ENCODE data around the gene WWOX. TPM values are rescaled to one million over a fixed set of nuclear protein-coding genes. Genes with fewer than 3 reads are reported as not detected.

The WWOX gene
- polyA plus RNA-seq, 1 donor from 2014 or later = 25.6 TPM

GRCh38 chr16:78196502-78196901 lies 97.0 kb downstream of the WWOX start:
- Histone ChIP-seq H3K79me2 (replicated peaks; ENCODE audit: insufficient read depth, low read length) (no peaks in the 10 kb centered on the region), H3K27ac (ENCODE audit: low read length) (no peak overlapping the region), H3K9me3 (ENCODE audit: low read length) (no peaks in the 10 kb centered on the region)

GRCh38 chr16:78198288-78198687 lies 98.8 kb downstream of the WWOX start:
- Histone ChIP-seq H3K36me3 (ENCODE audit: insufficient read depth, low read length) (no peaks in the 10 kb centered on the region), H3K9ac (ENCODE audit: low read length) (no peak overlapping the region), H2AFZ (ENCODE audit: low read depth, low read length) (no peak overlapping the region), H3F3A (ENCODE audit: insufficient read depth, low read length, poor library complexity, severe bottlenecking) (peaks cover 3% of the 10 kb centered on the region), H3K27ac (ENCODE audit: low read length) (no peak overlapping the region), H3K79me2 (replicated peaks; ENCODE audit: insufficient read depth, low read length) (no peaks in the 10 kb centered on the region), H3K4me2 (ENCODE audit: low read length) (no peak overlapping the region), H4K20me1 (ENCODE audit: insufficient read depth) (no peaks in the 10 kb centered on the region), H3K9me3 (ENCODE audit: low read length) (no peaks in the 10 kb centered on the region), H3K27me3 (ENCODE audit: insufficient read depth, low read depth, low read length) (no peaks in the 10 kb centered on the region), H3K4me3 (ENCODE audit: low read length) (no peak overlapping the region), H3K9me2 (ENCODE audit: insufficient read depth, low read length) (no peaks in the 10 kb centered on the region)
- TF ChIP-seq EZH2 (IDR thresholded peaks at IDR 0.05; ENCODE audit: borderline replicate concordance, insufficient read depth, low read length, poor library complexity, severe bottlenecking) = no peak
- TF ChIP-seq REST (IDR thresholded peaks at IDR 0.05; ENCODE audit: borderline replicate concordance) = no peak
- no peak for TF ChIP-seq RAD21 (conservative IDR thresholded peaks at IDR 0.05)
- TF ChIP-seq POLR2AphosphoS5 (IDR thresholded peaks at IDR 0.05) = no peak
- TF ChIP-seq EP300 (conservative IDR thresholded peaks at IDR 0.05; ENCODE audit: poor library complexity, severe bottlenecking) = no peak
- no peak for TF ChIP-seq TAF1 (IDR thresholded peaks at IDR 0.05; ENCODE audit: low read depth)
- no peak for TF ChIP-seq MXI1 (conservative IDR thresholded peaks at IDR 0.05; ENCODE audit: poor library complexity, severe bottlenecking)

More at GRCh38 chr16:78196502-78196901, 97.0 kb downstream of the WWOX start:
- no peaks in the 10 kb centered on the region for H3K27me3 ChIP-seq (ENCODE audit: insufficient read depth, low read depth, low read length)
- no peak overlapping the region for H2AFZ ChIP-seq (ENCODE audit: low read depth, low read length)
- peaks cover 3% of the 10 kb centered on the region for H3F3A ChIP-seq (ENCODE audit: insufficient read depth, low read length, poor library complexity, severe bottlenecking)
- no peaks in the 10 kb centered on the region for H3K36me3 ChIP-seq (ENCODE audit: insufficient read depth, low read length)
- peak overlapping the region; percentile 42 for H3K4me2 ChIP-seq (ENCODE audit: low read length)
- TF ChIP-seq REST (IDR thresholded peaks at IDR 0.05; ENCODE audit: borderline replicate concordance) (no peak), EZH2 (IDR thresholded peaks at IDR 0.05; ENCODE audit: borderline replicate concordance, insufficient read depth, low read length, poor library complexity, severe bottlenecking) (no peak), RAD21 (conservative IDR thresholded peaks at IDR 0.05) (no peak), CTCF (IDR thresholded peaks at IDR 0.05; ENCODE audit: poor library complexity, severe bottlenecking) (no peak), TAF1 (IDR thresholded peaks at IDR 0.05; ENCODE audit: low read depth) (no peak), POLR2AphosphoS5 (IDR thresholded peaks at IDR 0.05) (no peak), SMC3 (conservative IDR thresholded peaks at IDR 0.05; ENCODE audit: poor library complexity) (no peak), MXI1 (conservative IDR thresholded peaks at IDR 0.05; ENCODE audit: poor library complexity, severe bottlenecking) (no peak), EP300 (conservative IDR thresholded peaks at IDR 0.05; ENCODE audit: poor library complexity, severe bottlenecking) (no peak)
- no peak overlapping the region for H3K9ac ChIP-seq (ENCODE audit: low read length)
- H4K20me1 ChIP-seq (ENCODE audit: insufficient read depth) = no peaks in the 10 kb centered on the region
- H3K4me3 ChIP-seq (ENCODE audit: low read length) = peak overlapping the region; percentile 40
- no peaks in the 10 kb centered on the region for H3K9me2 ChIP-seq (ENCODE audit: insufficient read depth, low read length)

Data from neural cell (in vitro differentiated cells).